HepG2 (cell line): ENCODE data around the gene GALNT15. TPM values are rescaled to one million over a fixed set of nuclear protein-coding genes. Genes with fewer than 3 reads are reported as not detected.
A peak's percentile ranks its signal among the peaks of the same experiment; 100 is the strongest.

Experiments
- ASH2L ChIP-seq: fragments of 300-600, 200-600 bp; sonication (generic); IDR thresholded peaks from 2 replicates; pipeline ENCODE4 v1.7.0; 2017; ENCODE audit warnings: low read depth, mild to moderate bottlenecking, moderate library complexity, mixed read lengths, low read length; ENCODE audit not compliant: insufficient read length
- CHD2 ChIP-seq: IDR thresholded peaks from 2 replicates; pipeline ENCODE4 v1.6.1; 2011; ENCODE audit warnings: low read depth, low read length, improper control_type of control experiment
- CREM ChIP-seq, 2 experiments: sonication (generic) in 1 of 2; formaldehyde crosslinking in 1 of 2; IDR thresholded peaks; 2 replicates each; pipeline versions ENCODE4 v1.4.0 to v1.6.1; 2016 to 2020; ENCODE audit warnings: antibody characterized with exemption in 1 of 2, mild to moderate bottlenecking in 1 of 2, missing genetic modification reagents in 1 of 2
- FOXJ3 ChIP-seq: sonication (generic); formaldehyde crosslinking; IDR thresholded peaks from 2 replicates; pipeline ENCODE4 v1.4.0; 2020; ENCODE audit warnings: missing genetic modification reagents, mild to moderate bottlenecking, borderline replicate concordance
- GPN1 ChIP-seq: sonication (generic); formaldehyde crosslinking; IDR thresholded peaks from 2 replicates; pipeline ENCODE4 v1.5.1; 2020; ENCODE audit warnings: missing genetic modification reagents, borderline replicate concordance
- HMG20A ChIP-seq: IDR thresholded peaks from 2 replicates; pipeline ENCODE4 v1.6.1; 2016; ENCODE audit warnings: borderline replicate concordance
- KDM1A ChIP-seq: IDR thresholded peaks from 2 replicates; pipeline ENCODE4 v1.6.1; 2016; ENCODE audit warnings: missing compliant biosample characterization
- MED1 ChIP-seq: sonication (generic); formaldehyde crosslinking; IDR thresholded peaks from 2 replicates; pipeline ENCODE4 v1.4.0; 2020; ENCODE audit warnings: missing genetic modification reagents
- SMAD3 ChIP-seq: sonication (generic); formaldehyde crosslinking; IDR thresholded peaks from 2 replicates; pipeline ENCODE4 v1.4.0; 2020; ENCODE audit warnings: missing genetic modification reagents
- SMC3 ChIP-seq: IDR thresholded peaks from 2 replicates; pipeline ENCODE4 v1.6.1; 2011; ENCODE audit warnings: low read length, improper control_type of control experiment
- YEATS4 ChIP-seq: sonication (generic); formaldehyde crosslinking; IDR thresholded peaks from 2 replicates; pipeline ENCODE4 v1.4.0; 2020; ENCODE audit warnings: missing genetic modification reagents, borderline replicate concordance
- ZBTB7B ChIP-seq: sonication (generic); formaldehyde crosslinking; IDR thresholded peaks from 2 replicates; pipeline ENCODE4 v1.4.0; 2020; ENCODE audit warnings: missing genetic modification reagents
- ZNF205 ChIP-seq: IDR thresholded peaks from 2 replicates; pipeline ENCODE4 v1.6.1; 2018; ENCODE audit warnings: missing biosample characterization, missing genetic modification reagents
- ZNF230 ChIP-seq: sonication (generic); formaldehyde crosslinking; IDR thresholded peaks from 2 replicates; pipeline ENCODE4 v1.4.0; 2020; ENCODE audit warnings: mild to moderate bottlenecking, missing genetic modification reagents
- ZNF253 ChIP-seq: sonication (generic); formaldehyde crosslinking; IDR thresholded peaks from 2 replicates; pipeline ENCODE4 v1.8.0; 2022; ENCODE audit warnings: mild to moderate bottlenecking, missing genetic modification reagents, borderline replicate concordance
- ZNF33A ChIP-seq: sonication (generic); formaldehyde crosslinking; IDR thresholded peaks from 2 replicates; pipeline ENCODE4 v1.5.1; 2020; ENCODE audit warnings: missing genetic modification reagents, mild to moderate bottlenecking, moderate library complexity, borderline replicate concordance
- ZNF484 ChIP-seq: sonication (generic); formaldehyde crosslinking; IDR thresholded peaks from 2 replicates; pipeline ENCODE4 v1.5.1; 2020; ENCODE audit warnings: mild to moderate bottlenecking, low read depth, missing genetic modification reagents, borderline replicate concordance
- ZNF75D ChIP-seq: sonication (generic); formaldehyde crosslinking; IDR thresholded peaks from 2 replicates; pipeline ENCODE4 v1.8.1; 2023; ENCODE audit warnings: missing genetic modification reagents, mild to moderate bottlenecking, borderline replicate concordance
- ZNF782 ChIP-seq: sonication (generic); formaldehyde crosslinking; IDR thresholded peaks from 2 replicates; pipeline ENCODE4 v1.4.0; 2020; ENCODE audit warnings: missing genetic modification reagents, mild to moderate bottlenecking, borderline replicate concordance
- polyA plus RNA-seq, 8 experiments: library from polyadenylated mRNA; depleted of rRNA in 3 of 8; stranded (reverse) in 7 of 8; unstranded in 1 of 8; fragments of >200 nt; fragmentation: Illumina TruSeq in 4 of 8; extraction: Trizol in 4 of 8; gene quantifications; 2 replicates each; pipeline versions ENCODE4 v1.2.1 to v1.2.3, GENCODE V29; 2011 to 2016; ENCODE audit warnings: low read depth in 4 of 8, missing spikeins in 1 of 8, mixed read lengths in 1 of 8; ENCODE audit not compliant: insufficient read depth in 1 of 8
- total RNA-seq, 5 experiments: library from RNA; depleted of rRNA; stranded (reverse); fragments of >200 nt; fragmentation: Illumina TruSeq; extraction: Trizol; gene quantifications; 2 replicates each; pipeline ENCODE4 v1.2.3, GENCODE V29; 2016; ENCODE audit warnings: low read depth in 1 of 5
- TF ChIP-seq, protein P1 (sequence below): sonication (generic); formaldehyde crosslinking; IDR thresholded peaks from 2 replicates; pipeline ENCODE4 v1.4.0; 2020; ENCODE audit warnings: missing genetic modification reagents
- TF ChIP-seq, protein P2 (sequence below): sonication (generic); formaldehyde crosslinking; IDR thresholded peaks from 2 replicates; pipeline ENCODE4 v1.8.1; 2023; ENCODE audit warnings: mild to moderate bottlenecking, missing genetic modification reagents, borderline replicate concordance
- TF ChIP-seq, protein P3 (sequence below): sonication (generic); formaldehyde crosslinking; conservative IDR thresholded peaks from 2 replicates; pipeline ENCODE4 v1.8.1; 2023; ENCODE audit warnings: missing genetic modification reagents
- TF ChIP-seq, protein P4 (sequence below): sonication (generic); formaldehyde crosslinking; IDR thresholded peaks from 2 replicates; pipeline ENCODE4 v1.4.0; 2020; ENCODE audit warnings: missing genetic modification reagents
- TF ChIP-seq, protein P5 (sequence below): IDR thresholded peaks from 2 replicates; pipeline ENCODE4 v1.6.1; 2016

Gene GALNT15
- total and polyA plus RNA-seq, 2 of the 13 experiments (the other 11 are each of a cell fraction or from before 2014, with no cell fraction given), result 0.02 to 0.04 TPM

DNA sequence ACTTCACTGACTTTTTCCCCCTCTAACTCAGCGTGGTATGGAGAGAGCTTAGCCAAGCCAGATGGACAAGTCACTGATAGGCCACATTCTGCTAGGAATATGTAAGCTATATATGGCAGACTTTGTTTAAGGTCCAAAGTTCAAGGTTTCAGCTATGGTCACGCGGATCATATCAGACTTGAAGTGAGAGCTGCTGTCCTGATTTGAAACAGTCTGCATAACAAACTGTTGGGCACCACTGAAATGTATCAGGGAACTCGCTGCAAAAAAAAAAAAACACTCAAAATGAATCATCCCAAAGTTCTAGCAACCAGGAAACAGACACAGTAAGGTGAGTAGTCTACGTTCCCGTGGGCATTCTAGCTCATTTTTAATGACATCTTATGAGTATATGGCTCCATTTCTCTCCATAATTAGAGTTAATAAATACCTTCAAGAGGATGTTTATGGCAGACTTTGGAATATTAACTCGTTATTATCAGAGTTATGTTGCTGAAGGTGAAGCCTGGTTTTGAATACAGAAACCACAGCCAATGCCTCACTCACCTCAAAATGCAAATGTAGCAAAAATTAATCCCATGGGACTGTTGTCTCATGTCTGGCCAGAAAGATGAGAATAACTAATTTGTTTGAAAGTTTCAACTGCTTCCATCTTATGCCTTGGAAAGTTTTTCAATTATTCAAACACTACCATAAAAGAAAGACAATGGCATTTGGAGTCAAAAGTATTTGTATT is 77.9 kb downstream of the GALNT15 start (continued):
- TF ChIP-seq, protein P1, sequence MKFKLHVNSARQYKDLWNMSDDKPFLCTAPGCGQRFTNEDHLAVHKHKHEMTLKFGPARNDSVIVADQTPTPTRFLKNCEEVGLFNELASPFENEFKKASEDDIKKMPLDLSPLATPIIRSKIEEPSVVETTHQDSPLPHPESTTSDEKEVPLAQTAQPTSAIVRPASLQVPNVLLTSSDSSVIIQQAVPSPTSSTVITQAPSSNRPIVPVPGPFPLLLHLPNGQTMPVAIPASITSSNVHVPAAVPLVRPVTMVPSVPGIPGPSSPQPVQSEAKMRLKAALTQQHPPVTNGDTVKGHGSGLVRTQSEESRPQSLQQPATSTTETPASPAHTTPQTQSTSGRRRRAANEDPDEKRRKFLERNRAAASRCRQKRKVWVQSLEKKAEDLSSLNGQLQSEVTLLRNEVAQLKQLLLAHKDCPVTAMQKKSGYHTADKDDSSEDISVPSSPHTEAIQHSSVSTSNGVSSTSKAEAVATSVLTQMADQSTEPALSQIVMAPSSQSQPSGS (CRISPR knock-in tag), result no peak
- TF ChIP-seq MED1 (CRISPR knock-in tag), result peak; percentile 39; the same call in 1 of the 2 replicates
- no peak for TF ChIP-seq ZNF253 (CRISPR knock-in tag)
- no peak for TF ChIP-seq SMC3
- TF ChIP-seq, protein P2, sequence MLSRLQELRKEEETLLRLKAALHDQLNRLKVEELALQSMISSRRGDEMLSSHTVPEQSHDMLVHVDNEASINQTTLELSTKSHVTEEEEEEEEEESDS, result no peak
- TF ChIP-seq FOXJ3, result peak; percentile 43; the same call in 1 of the 2 replicates
- peak; percentile 46; the same call in 1 of the 2 replicates for TF ChIP-seq YEATS4 (CRISPR knock-in tag)
- no peak for TF ChIP-seq ZNF484 (CRISPR knock-in tag)
- 0 out of 2 replicates have a peak, but pooled peaks have one; percentile 39 for TF ChIP-seq SMAD3 (CRISPR knock-in tag)
- TF ChIP-seq ZNF75D (CRISPR knock-in tag), result no peak
- no peak for TF ChIP-seq ZBTB7B
- no peak for TF ChIP-seq ZNF230 (CRISPR knock-in tag)
- TF ChIP-seq, protein P3, sequence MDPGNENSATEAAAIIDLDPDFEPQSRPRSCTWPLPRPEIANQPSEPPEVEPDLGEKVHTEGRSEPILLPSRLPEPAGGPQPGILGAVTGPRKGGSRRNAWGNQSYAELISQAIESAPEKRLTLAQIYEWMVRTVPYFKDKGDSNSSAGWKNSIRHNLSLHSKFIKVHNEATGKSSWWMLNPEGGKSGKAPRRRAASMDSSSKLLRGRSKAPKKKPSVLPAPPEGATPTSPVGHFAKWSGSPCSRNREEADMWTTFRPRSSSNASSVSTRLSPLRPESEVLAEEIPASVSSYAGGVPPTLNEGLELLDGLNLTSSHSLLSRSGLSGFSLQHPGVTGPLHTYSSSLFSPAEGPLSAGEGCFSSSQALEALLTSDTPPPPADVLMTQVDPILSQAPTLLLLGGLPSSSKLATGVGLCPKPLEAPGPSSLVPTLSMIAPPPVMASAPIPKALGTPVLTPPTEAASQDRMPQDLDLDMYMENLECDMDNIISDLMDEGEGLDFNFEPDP, result no peak
- no peak for TF ChIP-seq KDM1A (CRISPR knock-in tag)
- no peak for TF ChIP-seq ZNF33A (CRISPR knock-in tag)
- no peak for TF ChIP-seq CHD2
- TF ChIP-seq ZNF205, result no peak
- no peak for TF ChIP-seq GPN1
- TF ChIP-seq, protein P4, sequence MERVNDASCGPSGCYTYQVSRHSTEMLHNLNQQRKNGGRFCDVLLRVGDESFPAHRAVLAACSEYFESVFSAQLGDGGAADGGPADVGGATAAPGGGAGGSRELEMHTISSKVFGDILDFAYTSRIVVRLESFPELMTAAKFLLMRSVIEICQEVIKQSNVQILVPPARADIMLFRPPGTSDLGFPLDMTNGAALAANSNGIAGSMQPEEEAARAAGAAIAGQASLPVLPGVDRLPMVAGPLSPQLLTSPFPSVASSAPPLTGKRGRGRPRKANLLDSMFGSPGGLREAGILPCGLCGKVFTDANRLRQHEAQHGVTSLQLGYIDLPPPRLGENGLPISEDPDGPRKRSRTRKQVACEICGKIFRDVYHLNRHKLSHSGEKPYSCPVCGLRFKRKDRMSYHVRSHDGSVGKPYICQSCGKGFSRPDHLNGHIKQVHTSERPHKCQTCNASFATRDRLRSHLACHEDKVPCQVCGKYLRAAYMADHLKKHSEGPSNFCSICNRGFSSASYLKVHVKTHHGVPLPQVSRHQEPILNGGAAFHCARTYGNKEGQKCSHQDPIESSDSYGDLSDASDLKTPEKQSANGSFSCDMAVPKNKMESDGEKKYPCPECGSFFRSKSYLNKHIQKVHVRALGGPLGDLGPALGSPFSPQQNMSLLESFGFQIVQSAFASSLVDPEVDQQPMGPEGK (CRISPR knock-in tag), result no peak
- peak; percentile 49 for TF ChIP-seq ASH2L
- peak; percentile 64; the same call in 1 of the 2 replicates for TF ChIP-seq HMG20A (CRISPR knock-in tag)
- TF ChIP-seq ZNF782 (CRISPR knock-in tag), result no peak
- TF ChIP-seq CREM (IDR thresholded peaks at IDR 0.05), result no peak
- no peak for TF ChIP-seq CREM (CRISPR knock-in tag; IDR thresholded peaks at IDR 0.05)
- TF ChIP-seq, protein P5, sequence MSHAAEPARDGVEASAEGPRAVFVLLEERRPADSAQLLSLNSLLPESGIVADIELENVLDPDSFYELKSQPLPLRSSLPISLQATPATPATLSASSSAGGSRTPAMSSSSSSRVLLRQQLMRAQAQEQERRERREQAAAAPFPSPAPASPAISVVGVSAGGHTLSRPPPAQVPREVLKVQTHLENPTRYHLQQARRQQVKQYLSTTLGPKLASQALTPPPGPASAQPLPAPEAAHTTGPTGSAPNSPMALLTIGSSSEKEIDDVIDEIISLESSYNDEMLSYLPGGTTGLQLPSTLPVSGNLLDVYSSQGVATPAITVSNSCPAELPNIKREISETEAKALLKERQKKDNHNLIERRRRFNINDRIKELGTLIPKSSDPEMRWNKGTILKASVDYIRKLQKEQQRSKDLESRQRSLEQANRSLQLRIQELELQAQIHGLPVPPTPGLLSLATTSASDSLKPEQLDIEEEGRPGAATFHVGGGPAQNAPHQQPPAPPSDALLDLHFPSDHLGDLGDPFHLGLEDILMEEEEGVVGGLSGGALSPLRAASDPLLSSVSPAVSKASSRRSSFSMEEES (CRISPR knock-in tag), result peak; percentile 94
